ENCODE measurements around the gene FAIM2. TPM values are rescaled to one million over a fixed set of nuclear protein-coding genes. Genes with fewer than 3 reads are reported as not detected.

FAIM2 gene
- polyA plus RNA-seq, 1 donor from 2014 or later, result 5.3 TPM

GRCh38 chr12:49941556-49942511, 38.1 kb upstream of the FAIM2 start:
- Histone ChIP-seq H3K27ac (ENCODE audit: low read length) (no peak overlapping the region), H4K20me1 (ENCODE audit: insufficient read depth) (no peaks in the 10 kb centered on the region), H3K9me2 (ENCODE audit: insufficient read depth, low read length) (no peaks in the 10 kb centered on the region), H3K9me3 (ENCODE audit: low read length) (no peaks in the 10 kb centered on the region), H3K9ac (ENCODE audit: low read length) (no peak overlapping the region), H3K79me2 (replicated peaks; ENCODE audit: insufficient read depth, low read length) (no peaks in the 10 kb centered on the region), H2AFZ (ENCODE audit: low read depth, low read length) (no peak overlapping the region), H3K4me3 (ENCODE audit: low read length) (no peak overlapping the region), H3K27me3 (ENCODE audit: insufficient read depth, low read depth, low read length) (no peaks in the 10 kb centered on the region), H3F3A (ENCODE audit: insufficient read depth, low read length, poor library complexity, severe bottlenecking) (no peaks in the 10 kb centered on the region), H3K36me3 (ENCODE audit: insufficient read depth, low read length) (no peaks in the 10 kb centered on the region), H3K4me2 (ENCODE audit: low read length) (no peak overlapping the region)
- TF ChIP-seq POLR2AphosphoS5 (IDR thresholded peaks at IDR 0.05) (no peak), SMC3 (conservative IDR thresholded peaks at IDR 0.05; ENCODE audit: poor library complexity) (no peak), EZH2 (IDR thresholded peaks at IDR 0.05; ENCODE audit: borderline replicate concordance, insufficient read depth, low read length, poor library complexity, severe bottlenecking) (no peak), EP300 (conservative IDR thresholded peaks at IDR 0.05; ENCODE audit: poor library complexity, severe bottlenecking) (no peak), TAF1 (IDR thresholded peaks at IDR 0.05; ENCODE audit: low read depth) (no peak), RAD21 (conservative IDR thresholded peaks at IDR 0.05) (no peak), MXI1 (conservative IDR thresholded peaks at IDR 0.05; ENCODE audit: poor library complexity, severe bottlenecking) (no peak)
- TF ChIP-seq, protein P1, sequence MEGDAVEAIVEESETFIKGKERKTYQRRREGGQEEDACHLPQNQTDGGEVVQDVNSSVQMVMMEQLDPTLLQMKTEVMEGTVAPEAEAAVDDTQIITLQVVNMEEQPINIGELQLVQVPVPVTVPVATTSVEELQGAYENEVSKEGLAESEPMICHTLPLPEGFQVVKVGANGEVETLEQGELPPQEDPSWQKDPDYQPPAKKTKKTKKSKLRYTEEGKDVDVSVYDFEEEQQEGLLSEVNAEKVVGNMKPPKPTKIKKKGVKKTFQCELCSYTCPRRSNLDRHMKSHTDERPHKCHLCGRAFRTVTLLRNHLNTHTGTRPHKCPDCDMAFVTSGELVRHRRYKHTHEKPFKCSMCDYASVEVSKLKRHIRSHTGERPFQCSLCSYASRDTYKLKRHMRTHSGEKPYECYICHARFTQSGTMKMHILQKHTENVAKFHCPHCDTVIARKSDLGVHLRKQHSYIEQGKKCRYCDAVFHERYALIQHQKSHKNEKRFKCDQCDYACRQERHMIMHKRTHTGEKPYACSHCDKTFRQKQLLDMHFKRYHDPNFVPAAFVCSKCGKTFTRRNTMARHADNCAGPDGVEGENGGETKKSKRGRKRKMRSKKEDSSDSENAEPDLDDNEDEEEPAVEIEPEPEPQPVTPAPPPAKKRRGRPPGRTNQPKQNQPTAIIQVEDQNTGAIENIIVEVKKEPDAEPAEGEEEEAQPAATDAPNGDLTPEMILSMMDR (IDR thresholded peaks at IDR 0.05; ENCODE audit: poor library complexity, severe bottlenecking), result no peak
- TF ChIP-seq, protein P2, sequence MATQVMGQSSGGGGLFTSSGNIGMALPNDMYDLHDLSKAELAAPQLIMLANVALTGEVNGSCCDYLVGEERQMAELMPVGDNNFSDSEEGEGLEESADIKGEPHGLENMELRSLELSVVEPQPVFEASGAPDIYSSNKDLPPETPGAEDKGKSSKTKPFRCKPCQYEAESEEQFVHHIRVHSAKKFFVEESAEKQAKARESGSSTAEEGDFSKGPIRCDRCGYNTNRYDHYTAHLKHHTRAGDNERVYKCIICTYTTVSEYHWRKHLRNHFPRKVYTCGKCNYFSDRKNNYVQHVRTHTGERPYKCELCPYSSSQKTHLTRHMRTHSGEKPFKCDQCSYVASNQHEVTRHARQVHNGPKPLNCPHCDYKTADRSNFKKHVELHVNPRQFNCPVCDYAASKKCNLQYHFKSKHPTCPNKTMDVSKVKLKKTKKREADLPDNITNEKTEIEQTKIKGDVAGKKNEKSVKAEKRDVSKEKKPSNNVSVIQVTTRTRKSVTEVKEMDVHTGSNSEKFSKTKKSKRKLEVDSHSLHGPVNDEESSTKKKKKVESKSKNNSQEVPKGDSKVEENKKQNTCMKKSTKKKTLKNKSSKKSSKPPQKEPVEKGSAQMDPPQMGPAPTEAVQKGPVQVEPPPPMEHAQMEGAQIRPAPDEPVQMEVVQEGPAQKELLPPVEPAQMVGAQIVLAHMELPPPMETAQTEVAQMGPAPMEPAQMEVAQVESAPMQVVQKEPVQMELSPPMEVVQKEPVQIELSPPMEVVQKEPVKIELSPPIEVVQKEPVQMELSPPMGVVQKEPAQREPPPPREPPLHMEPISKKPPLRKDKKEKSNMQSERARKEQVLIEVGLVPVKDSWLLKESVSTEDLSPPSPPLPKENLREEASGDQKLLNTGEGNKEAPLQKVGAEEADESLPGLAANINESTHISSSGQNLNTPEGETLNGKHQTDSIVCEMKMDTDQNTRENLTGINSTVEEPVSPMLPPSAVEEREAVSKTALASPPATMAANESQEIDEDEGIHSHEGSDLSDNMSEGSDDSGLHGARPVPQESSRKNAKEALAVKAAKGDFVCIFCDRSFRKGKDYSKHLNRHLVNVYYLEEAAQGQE (IDR thresholded peaks at IDR 0.05; ENCODE audit: borderline replicate concordance), result no peak

DNA sequence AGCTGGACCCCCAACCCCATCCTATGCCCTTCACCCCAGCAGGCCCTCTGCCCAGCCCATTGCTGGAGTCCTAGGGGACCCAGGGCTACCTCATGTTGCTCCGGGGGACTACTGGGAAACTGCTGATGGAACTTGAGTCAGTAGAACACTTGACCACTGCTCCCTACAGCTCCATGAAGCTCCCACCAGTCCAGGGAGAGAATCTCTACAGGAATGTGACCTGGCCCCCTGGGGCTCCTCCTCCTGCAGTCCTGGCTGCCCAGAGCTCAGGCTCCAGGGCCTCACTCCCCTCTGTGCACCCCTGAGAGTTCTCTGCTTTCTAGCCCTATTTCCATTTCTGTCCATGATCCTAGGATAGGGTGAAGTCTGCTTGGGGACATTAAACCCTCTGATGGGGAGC, 36.0 kb upstream of the FAIM2 start:
- H3K9me3 ChIP-seq (ENCODE audit: low read length), result no peaks in the 10 kb centered on the region
- no peaks in the 10 kb centered on the region for H3K79me2 ChIP-seq (replicated peaks; ENCODE audit: insufficient read depth, low read length)
- no peak overlapping the region for H3K9ac ChIP-seq (ENCODE audit: low read length)
- no peak overlapping the region for H2AFZ ChIP-seq (ENCODE audit: low read depth, low read length)
- no peaks in the 10 kb centered on the region for H3K9me2 ChIP-seq (ENCODE audit: insufficient read depth, low read length)
- H3K27me3 ChIP-seq (ENCODE audit: insufficient read depth, low read depth, low read length), result no peaks in the 10 kb centered on the region
- no peak overlapping the region for H3K4me2 ChIP-seq (ENCODE audit: low read length)
- H4K20me1 ChIP-seq (ENCODE audit: insufficient read depth), result no peaks in the 10 kb centered on the region
- TF ChIP-seq, protein P1 (IDR thresholded peaks at IDR 0.05; ENCODE audit: poor library complexity, severe bottlenecking), result no peak
- TF ChIP-seq, protein P2 (IDR thresholded peaks at IDR 0.05; ENCODE audit: borderline replicate concordance), result no peak
- TF ChIP-seq MXI1 (conservative IDR thresholded peaks at IDR 0.05; ENCODE audit: poor library complexity, severe bottlenecking) (no peak), POLR2AphosphoS5 (IDR thresholded peaks at IDR 0.05) (no peak), TAF1 (IDR thresholded peaks at IDR 0.05; ENCODE audit: low read depth) (no peak)
- H3K27ac ChIP-seq (ENCODE audit: low read length), result no peak overlapping the region
- no peak overlapping the region for H3K4me3 ChIP-seq (ENCODE audit: low read length)
- no peaks in the 10 kb centered on the region for H3K36me3 ChIP-seq (ENCODE audit: insufficient read depth, low read length)
- H3F3A ChIP-seq (ENCODE audit: insufficient read depth, low read length, poor library complexity, severe bottlenecking), result no peaks in the 10 kb centered on the region

All from neural cell (in vitro differentiated cells).